ENCODE data around the gene POLQ. TPM values are rescaled to one million over a fixed set of nuclear protein-coding genes. Genes with fewer than 3 reads are reported as not detected.

POLQ gene
- total and polyA plus RNA-seq, 9 of the 15 experiments (the other 6 are each of a cell fraction or from before 2014, with no cell fraction given): 1.5 to 19.0 (median 8.8) TPM

- no peaks in the 10 kb centered on the region for H3K79me2 ChIP-seq (ENCODE audit: control insufficient read depth, insufficient read depth, low read length)
- no peak for DNase-seq (ENCODE audit: extremely low read depth in 1 of 4, low spot score in 3 of 4)
- CTCF ChIA-PET (ENCODE audit: low intra/inter-chr PET ratio): no interaction called here
- no peaks in the 10 kb centered on the region for H3K9me1 ChIP-seq (ENCODE audit: control insufficient read depth, insufficient read depth, low read length)
- H3K9me3 ChIP-seq (replicated peaks; ENCODE audit: control insufficient read depth, insufficient read depth, low read depth, low read length): no peaks in the 10 kb centered on the region
- H2AFZ ChIP-seq (ENCODE audit: low read depth, low read length): no peak overlapping the region
- intact Hi-C loops (cut with micrococcal nuclease): no loop called here
- no TSS peak for BruUV-seq (replicated peaks)
- POLR2A ChIA-PET: no interaction called here
- no peak overlapping the region for H3K9ac ChIP-seq (ENCODE audit: insufficient read depth in 1 of 2, low read depth in 2 of 2, low read length in 2 of 2)
- ATAC-seq: no peak
- no peaks in the 10 kb centered on the region for H3K27me3 ChIP-seq (ENCODE audit: control insufficient read depth in 2 of 2, insufficient read depth in 2 of 2, low read length in 2 of 2)
- TF ChIP-seq ADNP (tag; IDR thresholded peaks at IDR 0.05): no peak
- TF ChIP-seq SMARCE1 (IDR thresholded peaks at IDR 0.05): no peak
- no peak for TF ChIP-seq LARP7 (IDR thresholded peaks at IDR 0.05)
- TF ChIP-seq, protein P1, sequence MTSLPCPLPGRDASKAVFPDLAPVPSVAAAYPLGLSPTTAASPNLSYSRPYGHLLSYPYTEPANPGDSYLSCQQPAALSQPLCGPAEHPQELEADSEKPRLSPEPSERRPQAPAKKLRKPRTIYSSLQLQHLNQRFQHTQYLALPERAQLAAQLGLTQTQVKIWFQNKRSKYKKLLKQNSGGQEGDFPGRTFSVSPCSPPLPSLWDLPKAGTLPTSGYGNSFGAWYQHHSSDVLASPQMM (CRISPR knock-in tag; IDR thresholded peaks at IDR 0.05): no peak
- TF ChIP-seq HNRNPK (IDR thresholded peaks at IDR 0.05; ENCODE audit: low read depth, low read length, poor library complexity, severe bottlenecking): no peak
- no peak for TF ChIP-seq ILF3 (IDR thresholded peaks at IDR 0.05; ENCODE audit: borderline replicate concordance)
- TF ChIP-seq ZNF121 (CRISPR knock-in tag; conservative IDR thresholded peaks at IDR 0.05): no peak
- TF ChIP-seq NONO (IDR thresholded peaks at IDR 0.05; ENCODE audit: low read depth in 2 of 2, low read length in 1 of 2): no peak
- TF ChIP-seq SP2 (IDR thresholded peaks at IDR 0.05; ENCODE audit: extremely low read depth, low read depth, low read length, poor library complexity, severe bottlenecking): no peak
- TF ChIP-seq POLR2AphosphoS2 (IDR thresholded peaks at IDR 0.05; ENCODE audit: low read length): no peak
- H3K4me1 ChIP-seq (replicated peaks in 1 of 2; ENCODE audit: control insufficient read depth in 2 of 2, insufficient read depth in 2 of 2, low read length in 2 of 2): no peaks in the 10 kb centered on the region
- no peaks in the 10 kb centered on the region for H4K20me1 ChIP-seq (replicated peaks; ENCODE audit: control insufficient read depth, insufficient read depth, low read length)
- no peak for FAIRE-seq
- no peak overlapping the region for H3K4me3 ChIP-seq
- no peak overlapping the region for H3K27ac ChIP-seq (ENCODE audit: extremely low read depth, low read depth, low read length)
- no peak overlapping the region for H3K4me2 ChIP-seq (ENCODE audit: insufficient read depth, low read length)
- peaks cover 63% of the 10 kb centered on the region; the same call in 1 of the 3 replicates for H3K36me3 ChIP-seq (ENCODE audit: control insufficient read depth, insufficient read depth, low read length)
- 98% methylated on average over 5 of the region's 5 CpGs for WGBS (ENCODE audit: insufficient coverage, low coverage, missing lambda C conversion rate)
- in situ Hi-C loops (cut with MboI): no loop called here
These were observed 68.2 kb downstream of the POLQ start for GRCh38 chr3:121477589-121477988.
